ENCODE measurements around the gene KLHL11.

The KLHL11 gene

GRCh38 chr17:41864836-41865595 is at the start of gene KLHL11:
Gene KLHL11 (minus strand): TSS chr17:41865423. CDS start chr17:41865370, 53 bp downstream.
- intact Hi-C loops (cut with DNase I), result loop anchor here (5.0 kb wide), 1 partner anchor 52 kb away; the partner anchor contains the start of gene ACLY
- DNase-seq, result peak; percentile 85 to 99 (median 88)

DNA sequence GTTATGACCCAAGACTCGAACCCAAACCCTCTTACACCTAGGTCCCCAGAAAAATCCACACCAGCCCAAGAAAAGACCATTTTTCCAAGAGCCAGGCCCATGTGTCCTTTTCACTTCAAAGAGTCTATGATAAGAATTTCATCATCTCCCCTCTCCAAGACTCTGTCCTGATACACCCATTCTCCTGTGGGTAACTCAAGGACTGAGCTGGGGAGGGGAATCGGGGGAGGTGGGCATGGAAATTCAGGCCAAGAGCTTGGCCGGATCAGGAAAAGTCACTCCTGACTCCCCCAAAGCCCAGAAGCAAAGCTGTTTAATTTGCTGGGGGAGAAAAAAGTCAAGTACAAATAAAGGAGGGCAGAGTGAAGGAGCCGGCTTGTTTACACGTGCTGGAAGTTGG is 49.8 kb upstream of the KLHL11 start:
- intact Hi-C loops (cut with DNase I), result loop anchor here (5.0 kb wide), 1 partner anchor 53 kb away; no protein-coding TSS in a partner anchor
- DNase-seq, result no peak

GRCh38 chr17:41914358-41914766 is 49.1 kb upstream of the KLHL11 start:
- peak in 1 of 10 donors; percentile 46 for DNase-seq
- intact Hi-C loops (cut with DNase I), result no loop called here

- intact Hi-C loops (cut with DNase I), result no loop called here
- no peak for DNase-seq
Measured at GRCh38 chr17:41913798-41914197, 48.6 kb upstream of the KLHL11 start.

- intact Hi-C loops (cut with DNase I), result no loop called here
- no peak for DNase-seq
Measured at GRCh38 chr17:41912925-41913324, 47.7 kb upstream of the KLHL11 start.

- intact Hi-C loops (cut with DNase I), result no loop called here
Measured at GRCh38 chr17:41910701-41911391, 45.6 kb upstream of the KLHL11 start.

GRCh38 chr17:41909088-41909487 is 43.9 kb upstream of the KLHL11 start:
- DNase-seq, result peak in 1 of 10 donors; percentile 41
- intact Hi-C loops (cut with DNase I), result no loop called here

More at GRCh38 chr17:41910701-41911391, 45.6 kb upstream of the KLHL11 start:
- peak in 1 of 10 donors; percentile 24 for DNase-seq

GRCh38 chr17:41907633-41908539 is 42.7 kb upstream of the KLHL11 start:
- intact Hi-C loops (cut with DNase I), result no loop called here
- DNase-seq, result peak in 2 of 10 donors; percentile 19 to 34

- intact Hi-C loops (cut with DNase I), result no loop called here
- peak in 1 of 10 donors; percentile 44 for DNase-seq
Measured at GRCh38 chr17:41907185-41907556, 41.9 kb upstream of the KLHL11 start.

DNA sequence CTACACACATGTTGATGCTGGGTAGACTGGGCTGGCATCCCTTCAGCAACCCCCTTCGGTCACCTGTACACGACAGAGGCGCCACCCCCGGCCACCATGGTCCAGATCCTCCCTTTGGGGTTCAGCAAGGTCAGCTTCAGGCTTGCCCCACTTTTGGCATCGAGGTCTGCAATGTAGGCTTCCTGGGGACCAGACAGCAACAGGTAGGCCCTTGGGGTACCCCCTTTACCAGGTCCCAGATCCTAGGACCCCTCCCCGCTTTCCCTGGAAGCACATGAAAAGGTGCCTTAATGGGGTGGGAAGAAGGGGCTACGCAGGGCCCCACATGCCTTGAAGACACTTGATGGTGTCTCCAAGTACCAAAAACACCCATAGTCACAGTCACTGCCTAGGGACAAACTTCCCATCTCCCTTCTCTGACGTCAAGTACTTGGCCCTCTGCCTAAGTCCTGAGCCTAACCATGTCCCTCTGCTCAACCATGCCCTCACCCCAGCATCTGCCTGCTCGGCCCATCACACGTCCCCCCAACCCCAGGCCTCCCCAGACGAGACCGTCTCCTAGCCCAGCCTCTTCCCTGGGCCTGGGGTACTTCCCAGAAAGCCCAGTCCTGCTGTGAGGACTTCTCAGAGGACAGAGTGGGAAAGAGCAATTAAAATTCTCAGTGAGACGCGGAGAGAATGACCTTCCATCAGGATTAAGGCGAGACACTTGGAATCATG is 41.4 kb upstream of the KLHL11 start:
- intact Hi-C loops (cut with DNase I), result no loop called here
- peak in 1 of 10 donors; percentile 56 for DNase-seq

DNA sequence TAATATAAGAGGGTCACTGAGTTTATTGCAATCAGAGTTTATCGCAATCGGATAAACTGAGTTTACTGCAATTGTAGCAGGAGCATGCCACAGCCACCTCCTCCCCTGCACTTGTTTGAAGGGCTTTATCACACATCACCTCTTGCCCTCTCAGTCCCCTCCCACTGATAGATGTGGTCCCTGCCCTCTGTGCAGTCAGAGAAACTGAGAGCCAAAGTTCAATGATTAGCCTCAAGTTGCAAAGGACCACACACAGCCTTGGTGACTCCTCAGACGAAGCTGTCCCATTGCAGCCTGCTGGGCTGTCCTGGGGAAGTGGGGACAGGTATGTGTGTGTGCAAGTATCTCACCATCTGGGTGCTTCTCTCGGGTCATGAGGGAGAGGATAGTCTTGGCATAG is 39.9 kb upstream of the KLHL11 start:
- intact Hi-C loops (cut with DNase I), result no loop called here
- DNase-seq, result peak in 1 of 10 donors; percentile 10

GRCh38 chr17:41904242-41904841 is 39.1 kb upstream of the KLHL11 start:
- intact Hi-C loops (cut with DNase I), result no loop called here
- DNase-seq, result peak in 1 of 10 donors; percentile 18

- intact Hi-C loops (cut with DNase I), result no loop called here
Measured at GRCh38 chr17:41901646-41902045, 36.4 kb upstream of the KLHL11 start.

GRCh38 chr17:41896726-41897125 is 31.5 kb upstream of the KLHL11 start:
- no peak for DNase-seq
- intact Hi-C loops (cut with DNase I), result no loop called here

More at GRCh38 chr17:41901646-41902045, 36.4 kb upstream of the KLHL11 start:
- DNase-seq, result peak in 2 of 10 donors; percentile 5 to 11

- intact Hi-C loops (cut with DNase I), result no loop called here
- DNase-seq, result peak in 1 of 10 donors; percentile 6
Measured at GRCh38 chr17:41895617-41896016, 30.4 kb upstream of the KLHL11 start.

DNA sequence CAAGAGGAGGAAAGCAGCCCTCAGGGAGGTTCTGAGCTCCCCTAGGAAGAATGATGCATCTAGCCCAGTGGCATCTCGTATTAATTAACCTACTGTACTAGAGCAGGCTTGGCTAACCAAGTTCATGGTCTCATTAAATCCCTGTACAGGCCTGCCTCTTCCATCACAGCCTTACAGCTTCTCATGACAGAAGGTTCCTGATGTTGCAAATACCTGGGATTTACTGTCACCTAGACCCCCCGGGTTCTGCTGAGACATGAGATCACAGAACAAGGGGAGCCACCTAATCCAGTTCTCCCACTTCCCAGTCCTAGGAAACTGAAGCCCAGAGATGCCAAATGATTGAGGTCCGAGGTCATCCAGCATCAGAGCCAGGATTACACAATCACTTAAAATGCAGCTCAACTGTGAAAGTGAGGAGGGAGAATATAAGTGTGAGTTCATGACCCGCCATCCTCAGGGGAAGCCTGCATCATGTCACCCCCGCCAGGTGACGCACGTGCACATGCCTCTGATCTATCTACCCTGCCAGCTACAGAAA is 29.6 kb upstream of the KLHL11 start:
- intact Hi-C loops (cut with DNase I), result no loop called here
- no peak for DNase-seq

GRCh38 chr17:41893384-41893783 is 28.2 kb upstream of the KLHL11 start:
- intact Hi-C loops (cut with DNase I), result no loop called here
- DNase-seq, result peak in 1 of 10 donors; percentile 29

DNA sequence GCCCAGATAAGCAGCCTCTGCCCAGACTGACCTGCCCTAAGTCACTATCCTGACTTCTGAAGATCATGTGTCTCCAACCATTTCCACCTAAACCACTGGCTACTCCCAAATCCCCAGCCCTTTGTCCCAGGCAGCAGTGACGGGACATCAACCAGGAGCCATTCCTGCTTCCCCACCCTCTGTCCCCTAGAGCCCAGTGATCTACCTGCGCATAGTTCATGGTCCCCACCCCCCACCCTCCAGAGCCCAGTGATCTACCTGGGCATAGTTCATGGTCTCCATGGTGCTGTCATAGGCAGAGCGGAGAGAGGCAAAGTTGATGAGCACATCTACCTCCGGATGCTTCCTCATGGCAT is 26.8 kb upstream of the KLHL11 start:
- intact Hi-C loops (cut with DNase I), result no loop called here
- DNase-seq, result peak in 1 of 10 donors; percentile 14
